GM12865 (cell line): ENCODE measurements around the gene PBXIP1.
"Not testable (repeated sequence)": the region's sequence is repeated elsewhere in the genome, so short reads cannot be mapped to it uniquely, and the experiment has no call there.

Experiments
- DNase-seq: peaks from one replicate; pipeline ENCODE4 v3.0.0; 2010; ENCODE audit warnings: low read depth
- H3K4me3 ChIP-seq: 2 replicates; pipeline ENCODE4 v1.5.1; 2011; ENCODE audit warnings: mild to moderate bottlenecking, low read depth, low read length, control low read depth
- TF ChIP-seq, protein P1 (sequence below): IDR thresholded peaks from 2 replicates; pipeline ENCODE4 v1.5.1; 2011; ENCODE audit warnings: low read length, control low read depth, low read depth, inconsistent platforms; ENCODE audit not compliant: insufficient read depth; ENCODE audit errors: missing control alignments

Gene PBXIP1

GRCh38 chr1:154923695-154924094, 32.2 kb downstream of the PBXIP1 start:
- no peak for DNase-seq
- no peak overlapping the region for H3K4me3 ChIP-seq
- TF ChIP-seq, protein P1, sequence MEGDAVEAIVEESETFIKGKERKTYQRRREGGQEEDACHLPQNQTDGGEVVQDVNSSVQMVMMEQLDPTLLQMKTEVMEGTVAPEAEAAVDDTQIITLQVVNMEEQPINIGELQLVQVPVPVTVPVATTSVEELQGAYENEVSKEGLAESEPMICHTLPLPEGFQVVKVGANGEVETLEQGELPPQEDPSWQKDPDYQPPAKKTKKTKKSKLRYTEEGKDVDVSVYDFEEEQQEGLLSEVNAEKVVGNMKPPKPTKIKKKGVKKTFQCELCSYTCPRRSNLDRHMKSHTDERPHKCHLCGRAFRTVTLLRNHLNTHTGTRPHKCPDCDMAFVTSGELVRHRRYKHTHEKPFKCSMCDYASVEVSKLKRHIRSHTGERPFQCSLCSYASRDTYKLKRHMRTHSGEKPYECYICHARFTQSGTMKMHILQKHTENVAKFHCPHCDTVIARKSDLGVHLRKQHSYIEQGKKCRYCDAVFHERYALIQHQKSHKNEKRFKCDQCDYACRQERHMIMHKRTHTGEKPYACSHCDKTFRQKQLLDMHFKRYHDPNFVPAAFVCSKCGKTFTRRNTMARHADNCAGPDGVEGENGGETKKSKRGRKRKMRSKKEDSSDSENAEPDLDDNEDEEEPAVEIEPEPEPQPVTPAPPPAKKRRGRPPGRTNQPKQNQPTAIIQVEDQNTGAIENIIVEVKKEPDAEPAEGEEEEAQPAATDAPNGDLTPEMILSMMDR = no peak

DNA sequence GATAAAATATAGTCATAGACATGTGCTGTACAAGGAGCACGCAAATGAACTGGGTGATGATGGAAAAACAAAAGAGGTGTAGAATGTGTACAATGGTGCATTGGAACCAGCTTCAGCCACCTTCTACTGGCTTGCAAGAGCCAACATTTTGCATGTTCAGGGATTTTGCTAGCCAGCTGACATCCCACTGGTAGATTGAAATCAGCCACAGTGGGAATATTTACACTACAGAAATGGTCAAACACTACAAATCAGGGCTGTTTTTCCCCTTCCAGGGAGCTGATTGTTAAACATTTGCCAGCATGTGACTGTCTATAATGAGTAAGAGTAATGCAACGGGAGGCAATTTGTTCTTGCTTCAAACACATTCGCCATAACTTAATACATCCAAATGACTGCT, 42.6 kb downstream of the PBXIP1 start:
- TF ChIP-seq, protein P1 = no peak
- H3K4me3 ChIP-seq = no peak overlapping the region
- no peak for DNase-seq

DNA sequence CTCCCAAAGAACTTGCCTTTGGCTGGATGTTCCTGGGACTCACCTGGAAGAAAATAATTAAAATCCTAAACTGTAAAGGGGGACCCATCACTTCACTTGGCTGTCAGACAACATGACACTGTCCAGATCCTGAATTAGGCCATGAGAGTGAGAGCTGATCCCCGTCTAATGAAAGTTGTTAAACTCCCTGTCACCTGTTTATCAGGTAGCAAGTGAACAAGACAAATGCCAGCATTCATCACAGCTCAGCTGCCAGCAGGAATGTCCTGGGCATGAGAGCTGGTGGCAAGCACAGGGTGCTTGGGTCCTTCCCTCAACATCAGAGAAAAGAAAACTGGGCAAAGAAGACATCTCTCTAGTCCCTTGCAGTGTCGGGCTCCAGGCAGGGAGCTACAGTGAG, 43.1 kb downstream of the PBXIP1 start:
- TF ChIP-seq, protein P1 = no peak
- DNase-seq = no peak
- no peak overlapping the region for H3K4me3 ChIP-seq

GRCh38 chr1:154911691-154912550, 44.0 kb downstream of the PBXIP1 start:
- TF ChIP-seq, protein P1 = no peak
- DNase-seq = no peak

DNA sequence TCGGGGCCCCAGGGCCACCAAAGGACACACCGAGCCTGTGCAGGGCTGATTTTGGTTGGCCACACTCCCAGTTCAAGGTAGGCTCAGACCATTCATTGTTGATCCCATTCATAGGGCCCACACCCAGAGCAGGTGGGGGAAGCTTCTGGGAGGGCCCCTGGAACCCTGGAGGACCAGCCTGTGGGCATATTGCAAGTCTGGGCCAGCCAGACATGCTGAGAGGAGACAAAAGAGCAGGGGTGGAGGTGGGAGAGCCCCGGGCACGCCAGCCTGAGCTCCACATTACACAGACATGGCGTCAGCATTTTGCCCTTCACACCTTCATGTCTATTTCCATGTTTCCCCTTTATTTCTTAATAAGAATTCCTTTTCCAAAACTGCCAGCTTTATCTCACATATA, 45.0 kb downstream of the PBXIP1 start:
- DNase-seq = no peak
- TF ChIP-seq, protein P1 = no peak
- no peak overlapping the region for H3K4me3 ChIP-seq

More at GRCh38 chr1:154911691-154912550, 44.0 kb downstream of the PBXIP1 start:
- H3K4me3 ChIP-seq = no peak overlapping the region

- TF ChIP-seq, protein P1 = no peak
- H3K4me3 ChIP-seq = no peak overlapping the region
- DNase-seq = no peak
These were observed 47.0 kb downstream of the PBXIP1 start for GRCh38 chr1:154908937-154909336.

- not testable (repeated sequence) for DNase-seq
These were observed 47.8 kb downstream of the PBXIP1 start for GRCh38 chr1:154908129-154908528.

More at GRCh38 chr1:154908129-154908528, 47.8 kb downstream of the PBXIP1 start:
- not testable (repeated sequence) for H3K4me3 ChIP-seq
